ENCODE data around the gene SFTPA1. TPM values are rescaled to one million over a fixed set of nuclear protein-coding genes. Genes with fewer than 3 reads are reported as not detected.

The SFTPA1 gene
- total and polyA plus RNA-seq, 9 of the 15 experiments (the other 6 are each of a cell fraction or from before 2014, with no cell fraction given), result 0.04 to 3.5 (median 0.08) TPM; not detected in 5

- H3K9me3 ChIP-seq (replicated peaks; ENCODE audit: control insufficient read depth, insufficient read depth, low read depth, low read length), result no peaks in the 10 kb centered on the region
- no peak overlapping the region for H3K4me2 ChIP-seq (ENCODE audit: insufficient read depth, low read length)
- TF ChIP-seq HNRNPLL (IDR thresholded peaks at IDR 0.05; ENCODE audit: low read depth, low read length, poor library complexity, severe bottlenecking) (peak; percentile 10), ZNF239 (CRISPR knock-in tag; IDR thresholded peaks at IDR 0.05) (no peak)
- WGBS (ENCODE audit: insufficient coverage, low coverage, missing lambda C conversion rate), result under 1% methylated on average over 11 of the region's 11 CpGs
- no peaks in the 10 kb centered on the region for H3K36me3 ChIP-seq (ENCODE audit: control insufficient read depth, insufficient read depth, low read length)
- H3K9ac ChIP-seq (ENCODE audit: insufficient read depth in 1 of 2, low read depth in 2 of 2, low read length in 2 of 2), result no peak overlapping the region
- H2AFZ ChIP-seq (ENCODE audit: low read depth, low read length), result no peak overlapping the region
- intact Hi-C loops (cut with micrococcal nuclease), result no loop called here
- no peak for ATAC-seq
- no peak for DNase-seq (ENCODE audit: extremely low read depth in 1 of 4, low spot score in 3 of 4)
- no peak overlapping the region for H3K4me3 ChIP-seq
- FAIRE-seq, result no peak
- H3K79me2 ChIP-seq (ENCODE audit: control insufficient read depth, insufficient read depth, low read length), result no peaks in the 10 kb centered on the region
- peaks cover 0 to 22% of the 10 kb centered on the region in 2 experiments; a peak in 3 of 5 replicates for H3K27me3 ChIP-seq (ENCODE audit: control insufficient read depth in 2 of 2, insufficient read depth in 2 of 2, low read length in 2 of 2)
- H3K27ac ChIP-seq (ENCODE audit: extremely low read depth, low read depth, low read length), result no peak overlapping the region
- BruUV-seq (replicated peaks), result no TSS peak
- H3K9me1 ChIP-seq (ENCODE audit: control insufficient read depth, insufficient read depth, low read length), result no peaks in the 10 kb centered on the region
- POLR2A ChIA-PET, result no interaction called here
- H4K20me1 ChIP-seq (replicated peaks; ENCODE audit: control insufficient read depth, insufficient read depth, low read length), result no peaks in the 10 kb centered on the region
- H3K4me1 ChIP-seq (replicated peaks in 1 of 2; ENCODE audit: control insufficient read depth in 2 of 2, insufficient read depth in 2 of 2, low read length in 2 of 2), result no peaks in the 10 kb centered on the region
- CTCF ChIA-PET (ENCODE audit: low intra/inter-chr PET ratio), result no interaction called here
- in situ Hi-C loops (cut with MboI), result no loop called here
Observed at GRCh38 chr10:79585870-79586527, 24.7 kb upstream of the SFTPA1 start.

- no peak overlapping the region for H2AFZ ChIP-seq (ENCODE audit: low read depth, low read length)
- no peaks in the 10 kb centered on the region for H3K4me1 ChIP-seq (replicated peaks in 1 of 2; ENCODE audit: control insufficient read depth in 2 of 2, insufficient read depth in 2 of 2, low read length in 2 of 2)
- no peak overlapping the region for H3K9ac ChIP-seq (ENCODE audit: insufficient read depth in 1 of 2, low read depth in 2 of 2, low read length in 2 of 2)
- H3K27me3 ChIP-seq (ENCODE audit: control insufficient read depth in 2 of 2, insufficient read depth in 2 of 2, low read length in 2 of 2), result peaks cover 0 to 22% of the 10 kb centered on the region in 2 experiments; a peak in 3 of 5 replicates
- no peaks in the 10 kb centered on the region for H4K20me1 ChIP-seq (replicated peaks; ENCODE audit: control insufficient read depth, insufficient read depth, low read length)
- ATAC-seq (no peak), FAIRE-seq (no peak), DNase-seq (ENCODE audit: extremely low read depth in 1 of 4, low spot score in 3 of 4) (no peak)
- no peak overlapping the region for H3K4me3 ChIP-seq
- intact Hi-C loops (cut with micrococcal nuclease), result no loop called here
- POLR2A ChIA-PET, result no interaction called here
- no peaks in the 10 kb centered on the region for H3K79me2 ChIP-seq (ENCODE audit: control insufficient read depth, insufficient read depth, low read length)
- H3K9me3 ChIP-seq (replicated peaks; ENCODE audit: control insufficient read depth, insufficient read depth, low read depth, low read length), result no peaks in the 10 kb centered on the region
- no peak for TF ChIP-seq ZEB2 (IDR thresholded peaks at IDR 0.05)
- TF ChIP-seq MTA1 (IDR thresholded peaks at IDR 0.05; ENCODE audit: borderline replicate concordance), result no peak
- no peak for TF ChIP-seq JUNB (CRISPR knock-in tag; conservative IDR thresholded peaks at IDR 0.05)
- TF ChIP-seq HNRNPLL (IDR thresholded peaks at IDR 0.05; ENCODE audit: low read depth, low read length, poor library complexity, severe bottlenecking), result no peak
- TF ChIP-seq ARID4B (CRISPR knock-in tag; IDR thresholded peaks at IDR 0.05), result no peak
- no TSS peak for BruUV-seq (replicated peaks)
- no peak overlapping the region for H3K4me2 ChIP-seq (ENCODE audit: insufficient read depth, low read length)
- no peaks in the 10 kb centered on the region for H3K9me1 ChIP-seq (ENCODE audit: control insufficient read depth, insufficient read depth, low read length)
- in situ Hi-C loops (cut with MboI), result no loop called here
- WGBS (ENCODE audit: insufficient coverage, low coverage, missing lambda C conversion rate), result 0% methylated on average over 2 of the region's 2 CpGs
- H3K36me3 ChIP-seq (ENCODE audit: control insufficient read depth, insufficient read depth, low read length), result no peaks in the 10 kb centered on the region
- CTCF ChIA-PET (ENCODE audit: low intra/inter-chr PET ratio), result interaction anchor here (0.6 kb wide), 1 partner anchor 1414 kb away, joined by 3 read pairs; no protein-coding TSS in a partner anchor
- no peak overlapping the region for H3K27ac ChIP-seq (ENCODE audit: extremely low read depth, low read depth, low read length)
Observed at GRCh38 chr10:79586933-79587332, 23.8 kb upstream of the SFTPA1 start.

Measured in K562 (cell line).